HG03108 (cell line): ENCODE results near the gene YAF2.

Source experiments
- ATAC-seq: cut with Tn5 transposase; IDR thresholded peaks from one replicate; pipeline ENCODE4 v1.9.1; 2021; ENCODE audit warnings: moderate library complexity; ENCODE audit not compliant: unreplicated experiment

Gene YAF2, protein sequence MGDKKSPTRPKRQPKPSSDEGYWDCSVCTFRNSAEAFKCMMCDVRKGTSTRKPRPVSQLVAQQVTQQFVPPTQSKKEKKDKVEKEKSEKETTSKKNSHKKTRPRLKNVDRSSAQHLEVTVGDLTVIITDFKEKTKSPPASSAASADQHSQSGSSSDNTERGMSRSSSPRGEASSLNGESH

DNA sequence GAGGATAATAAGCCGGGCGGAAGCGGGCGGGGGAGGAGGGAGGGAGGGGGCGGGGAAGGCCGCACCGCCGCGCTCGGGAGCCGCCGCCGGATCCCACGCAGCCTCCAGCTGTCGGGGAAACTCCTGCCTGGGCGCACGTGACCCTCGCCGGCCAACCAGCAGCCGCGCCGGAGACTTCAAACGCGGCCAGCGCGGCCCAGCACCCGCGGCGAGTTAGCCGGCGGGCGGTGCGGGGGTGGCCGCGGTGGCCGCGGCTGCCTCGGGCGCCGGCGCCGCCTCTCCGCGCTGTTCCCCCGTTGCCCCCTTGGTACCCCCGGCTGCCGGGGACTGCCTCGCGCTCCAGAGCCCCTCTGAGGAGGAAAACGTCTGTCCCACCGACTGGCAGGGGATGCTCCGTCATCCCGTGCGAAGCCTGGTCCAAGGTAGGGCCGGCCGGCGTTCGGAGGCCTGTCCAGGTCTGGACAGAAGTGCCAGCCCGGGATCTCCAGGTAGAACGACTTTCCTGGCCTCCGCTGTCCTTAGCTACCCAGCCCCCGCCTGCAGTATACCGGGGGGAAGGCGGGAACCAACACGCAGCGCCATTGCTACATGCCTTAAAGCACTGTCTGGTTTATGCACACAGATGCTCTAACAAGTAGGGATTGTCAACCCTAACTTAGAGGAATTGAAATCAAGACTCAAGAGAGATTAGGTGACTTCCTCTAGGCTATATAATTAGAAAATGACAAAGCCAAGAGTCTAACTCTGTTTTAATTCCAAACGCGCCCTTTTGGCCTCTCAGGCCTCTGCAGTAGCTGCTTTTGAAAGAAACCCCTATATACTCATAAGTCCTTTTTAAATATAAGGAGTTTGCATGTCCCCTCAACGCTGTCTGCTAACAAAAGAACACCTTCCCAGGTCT is at the start of gene YAF2:
TSS of gene YAF2 (minus strand) at position 9 of the 901 bp plus-strand sequence. CDS start 68 bp downstream, outside the sequence.
- peak; percentile 78 for ATAC-seq

DNA sequence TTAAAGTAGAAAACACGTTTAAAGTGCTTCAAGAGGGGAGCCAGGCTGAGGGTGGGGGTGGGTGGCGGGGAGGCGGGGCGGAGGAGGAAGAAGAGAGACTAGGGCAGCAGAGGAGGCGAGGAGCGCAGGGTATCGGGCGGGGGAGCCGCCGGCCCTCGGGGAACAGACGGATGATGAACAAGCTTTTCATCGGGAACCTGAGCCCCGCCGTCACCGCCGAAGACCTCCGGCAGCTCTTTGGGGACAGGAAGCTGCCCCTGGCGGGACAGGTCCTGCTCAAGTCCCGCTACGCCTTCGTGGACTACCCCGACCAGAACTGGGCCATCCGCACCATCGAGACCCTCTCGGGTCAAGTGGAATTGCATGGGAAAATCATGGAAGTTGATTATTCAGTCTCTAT is 48.7 kb upstream of the YAF2 start:
- ATAC-seq: no peak

DNA sequence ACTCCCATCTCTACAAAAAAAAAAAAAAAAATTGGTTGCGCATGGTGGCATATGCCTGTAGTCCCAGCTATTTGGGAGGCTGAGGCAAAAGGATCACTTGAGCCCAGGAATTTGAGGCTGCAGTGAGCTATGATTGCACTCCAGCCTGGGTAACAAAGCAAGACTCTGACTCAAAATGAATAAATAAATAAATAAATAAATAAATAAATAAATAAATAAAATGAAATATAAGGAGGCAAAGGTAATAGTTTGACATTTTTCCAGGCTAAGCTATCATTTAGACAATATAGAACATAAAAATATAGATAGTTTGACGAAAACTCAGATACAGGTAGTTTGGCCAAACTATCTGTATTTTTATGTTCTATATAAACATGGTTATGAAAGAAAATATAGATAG is 47.4 kb upstream of the YAF2 start:
- no peak for ATAC-seq

DNA sequence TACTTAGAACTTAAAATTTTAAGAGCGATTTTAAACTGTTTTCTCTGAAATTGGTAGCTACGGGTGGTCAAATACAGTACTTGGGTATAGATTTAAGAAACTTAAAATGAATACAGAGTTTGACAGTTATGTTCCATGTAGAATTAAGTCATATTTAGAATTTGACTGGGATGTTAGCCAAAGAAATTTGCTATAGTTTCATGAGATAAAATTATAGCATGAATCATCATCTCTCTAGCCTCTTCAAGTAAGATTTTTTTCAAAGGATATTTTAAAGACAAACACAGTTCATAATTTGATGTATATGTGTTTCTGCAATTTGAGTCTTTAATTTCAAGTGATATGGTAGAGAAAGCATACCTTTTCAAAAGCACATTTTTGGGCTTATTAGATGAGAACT is 46.8 kb upstream of the YAF2 start:
- no peak for ATAC-seq

DNA sequence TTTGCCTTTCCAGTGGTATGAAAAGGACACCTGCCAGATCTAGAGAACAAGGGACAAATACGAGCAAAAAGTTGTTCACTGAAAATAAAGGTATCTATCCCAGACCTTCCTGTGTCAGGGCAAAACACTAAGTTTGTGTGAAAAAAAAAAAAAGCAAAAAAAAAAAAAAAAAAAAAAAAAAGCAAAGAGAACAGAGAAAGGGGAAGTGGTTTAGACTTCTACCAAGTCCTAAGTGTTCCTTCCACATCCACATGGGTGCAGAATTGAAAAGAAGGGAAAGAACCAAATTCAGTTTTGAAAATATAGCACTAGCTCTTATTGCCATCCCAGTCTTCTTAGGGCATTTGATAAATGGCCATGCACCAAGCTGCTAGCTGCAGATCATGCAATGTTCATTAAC is 46.1 kb upstream of the YAF2 start:
- ATAC-seq: no peak

DNA sequence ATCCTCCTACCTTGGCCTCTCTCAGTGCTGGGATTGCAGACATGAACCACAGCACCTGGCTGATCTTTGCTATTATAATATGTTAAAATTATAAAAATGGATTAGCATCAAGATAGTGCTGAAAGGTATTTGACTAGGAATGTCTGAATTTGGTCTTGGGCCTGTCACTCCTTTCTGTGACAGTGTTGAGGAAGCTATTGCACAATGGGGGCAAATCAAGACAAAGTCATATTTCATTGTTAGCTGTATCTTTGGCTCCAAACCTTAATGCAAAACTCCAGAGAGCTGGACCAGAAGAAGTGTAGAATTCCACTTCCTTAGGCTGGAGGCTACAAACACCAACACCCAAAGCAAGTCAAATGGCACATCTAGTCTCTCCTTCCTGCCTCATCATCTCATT is 45.7 kb upstream of the YAF2 start:
- no peak for ATAC-seq

DNA sequence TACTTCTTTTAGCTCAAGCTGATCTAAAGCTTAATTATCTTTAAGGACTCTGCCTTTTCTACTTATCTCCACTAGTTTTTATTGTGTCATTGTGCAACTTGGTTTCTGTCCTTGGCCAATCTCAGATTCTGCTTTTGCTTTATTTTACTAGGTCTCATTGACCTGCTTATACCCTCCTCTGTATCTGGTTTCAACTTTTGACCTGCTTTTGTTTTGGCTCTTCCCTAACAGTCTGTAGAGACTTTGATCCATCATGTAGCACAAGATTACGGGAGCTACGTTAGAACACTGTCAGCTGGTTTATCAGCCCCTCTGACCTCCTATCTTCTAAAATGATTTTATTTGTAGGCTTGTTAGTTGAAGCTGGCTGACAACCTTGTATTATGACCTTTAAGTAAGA is 44.2 kb upstream of the YAF2 start:
- no peak for ATAC-seq

DNA sequence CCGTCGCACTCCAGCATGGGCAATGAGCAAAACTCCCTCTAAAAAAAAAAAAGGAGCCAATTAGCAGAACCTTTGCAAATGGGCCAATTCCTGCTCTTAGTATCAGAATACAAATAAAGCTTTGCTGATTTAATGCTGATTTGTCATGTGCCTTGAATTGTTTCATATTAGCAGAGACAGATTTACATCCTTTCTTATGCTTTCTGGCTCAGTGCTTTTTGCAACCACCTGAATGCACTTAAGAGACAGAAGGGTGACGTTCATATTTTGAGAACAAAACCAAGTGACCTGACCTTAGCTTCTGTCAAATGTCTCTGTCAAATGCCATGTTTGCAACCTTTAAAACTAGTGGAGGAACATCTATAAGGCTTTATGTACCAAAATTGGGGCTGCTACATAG is 43.8 kb upstream of the YAF2 start:
- ATAC-seq: no peak

DNA sequence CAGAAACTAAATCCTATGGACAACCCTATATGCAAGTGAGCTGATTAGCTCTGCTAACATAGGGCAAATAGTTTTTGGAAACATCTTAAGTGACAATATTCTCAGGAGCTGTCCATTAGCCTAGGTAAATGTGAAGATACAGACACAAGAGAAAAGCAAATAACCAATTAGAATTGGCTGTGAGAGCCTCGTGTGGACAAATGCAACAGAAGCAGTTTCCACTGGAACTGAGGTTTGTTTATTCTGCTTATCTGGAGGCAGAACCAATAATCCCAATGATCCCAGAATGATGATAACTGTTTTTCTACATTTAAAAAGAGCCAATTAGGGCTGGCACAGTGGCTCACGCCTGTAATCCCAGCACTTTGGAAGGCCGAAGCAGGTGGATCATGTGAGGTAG is 43.2 kb upstream of the YAF2 start:
- ATAC-seq: no peak

DNA sequence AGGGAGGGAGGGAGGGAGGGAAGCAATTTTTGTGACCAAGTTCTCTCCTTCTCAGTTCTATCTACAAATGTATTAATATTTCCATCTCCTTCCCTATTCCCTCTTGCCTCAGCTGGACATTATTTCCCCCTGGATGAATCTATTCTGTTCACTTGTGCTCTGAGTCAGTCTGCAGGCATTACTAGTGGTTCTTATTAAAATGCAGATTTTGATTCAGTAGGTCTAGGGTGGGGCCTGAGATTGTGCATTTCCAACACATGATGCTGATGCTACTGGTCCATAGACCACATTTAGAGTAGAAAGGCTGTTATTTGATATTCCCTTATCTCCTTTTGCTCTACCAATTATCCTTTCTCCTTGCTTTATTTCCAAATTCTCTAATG is 40.1 kb upstream of the YAF2 start:
- ATAC-seq: no peak

DNA sequence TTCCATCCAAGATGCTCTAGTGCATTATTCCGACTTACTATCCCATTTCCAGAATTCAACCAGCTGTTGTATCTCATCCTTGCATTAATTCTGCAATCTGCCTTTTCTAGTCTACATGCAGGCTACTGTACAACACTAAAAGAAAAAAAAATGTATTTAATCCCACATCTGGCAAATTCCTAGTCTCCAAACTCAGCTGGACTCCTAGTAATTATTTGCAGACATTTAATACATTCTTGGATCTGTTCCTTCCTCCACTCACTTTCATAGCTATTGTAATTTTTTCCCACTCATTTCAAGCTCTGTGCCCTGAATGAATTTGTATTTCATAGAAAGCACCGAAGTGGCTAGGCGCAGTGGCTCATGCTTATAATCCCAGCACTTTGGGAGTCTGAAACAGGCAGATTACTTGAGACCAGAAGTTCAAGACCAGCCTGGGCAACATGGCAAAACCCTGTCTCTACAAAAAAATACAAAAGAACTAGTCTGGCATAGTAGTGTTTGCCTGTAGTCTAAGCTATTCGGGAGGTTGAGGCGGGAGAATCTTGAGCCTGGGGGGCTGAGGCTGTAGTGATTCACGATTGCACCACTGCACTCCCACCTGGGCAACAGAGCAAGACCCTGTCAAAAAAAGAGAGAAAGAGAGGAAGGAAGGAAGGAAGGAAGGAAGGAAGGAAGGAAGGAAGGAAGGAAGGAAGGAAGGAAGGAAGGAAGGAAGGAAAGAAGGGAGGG is 39.5 kb upstream of the YAF2 start:
- no peak for ATAC-seq

DNA sequence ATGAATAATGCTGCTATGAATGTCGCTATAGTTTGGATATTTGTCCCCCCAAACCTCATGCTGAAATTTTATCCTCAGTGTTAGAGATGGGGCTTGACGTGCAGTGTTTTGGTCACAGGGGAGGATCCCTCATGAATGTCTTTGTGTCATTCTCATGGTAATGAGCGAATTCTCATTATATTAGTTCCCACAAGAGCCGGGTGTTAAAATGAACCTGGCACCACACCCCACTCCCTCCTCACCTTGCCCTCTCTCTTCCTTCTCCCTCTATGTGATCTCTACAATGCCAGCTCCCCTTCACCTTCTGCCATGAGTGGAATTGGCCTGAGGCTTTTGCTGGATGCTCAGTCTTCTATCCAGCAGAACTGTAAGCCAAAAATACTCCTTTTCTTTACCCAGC is 37.5 kb upstream of the YAF2 start:
- ATAC-seq: no peak

DNA sequence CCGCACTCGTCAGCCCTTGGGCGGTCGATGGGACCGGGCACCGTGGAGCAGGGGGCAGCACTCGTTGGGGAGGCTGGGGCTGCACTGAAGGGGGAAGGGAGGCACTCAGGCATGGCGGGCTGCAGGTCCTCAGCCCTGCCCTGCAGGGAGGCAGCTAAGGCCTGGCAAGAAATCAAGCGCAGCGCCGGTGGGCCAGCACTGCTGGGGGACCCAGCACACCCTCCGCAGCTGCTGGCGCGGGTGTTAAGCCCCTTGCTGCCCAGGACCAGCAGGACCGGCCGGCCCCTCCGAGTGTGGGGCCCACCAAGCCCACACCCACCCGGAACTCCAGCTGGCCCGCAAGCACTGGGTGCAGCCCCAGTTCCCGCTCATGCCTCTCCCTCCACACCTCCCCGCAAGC is 35.7 kb upstream of the YAF2 start:
- no peak for ATAC-seq

DNA sequence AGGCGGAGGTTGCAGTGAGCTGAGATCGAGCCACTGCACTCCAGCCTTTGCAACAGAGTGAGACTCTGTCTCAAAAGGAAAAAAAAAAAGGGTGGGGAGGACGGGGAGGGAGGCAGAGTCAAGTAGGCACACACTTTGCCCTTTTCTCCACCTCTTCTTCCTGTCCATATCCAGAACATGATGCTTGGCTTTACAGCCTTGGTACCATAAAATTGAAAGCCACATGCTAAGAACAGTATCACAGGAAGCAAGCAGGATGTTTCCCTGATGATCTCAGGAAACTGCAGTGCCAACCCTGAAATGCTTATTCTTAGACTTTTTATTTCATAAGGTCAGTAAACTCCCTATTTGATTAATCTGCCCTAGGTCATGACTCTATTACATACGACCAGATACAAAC is 32.5 kb upstream of the YAF2 start:
- no peak for ATAC-seq

DNA sequence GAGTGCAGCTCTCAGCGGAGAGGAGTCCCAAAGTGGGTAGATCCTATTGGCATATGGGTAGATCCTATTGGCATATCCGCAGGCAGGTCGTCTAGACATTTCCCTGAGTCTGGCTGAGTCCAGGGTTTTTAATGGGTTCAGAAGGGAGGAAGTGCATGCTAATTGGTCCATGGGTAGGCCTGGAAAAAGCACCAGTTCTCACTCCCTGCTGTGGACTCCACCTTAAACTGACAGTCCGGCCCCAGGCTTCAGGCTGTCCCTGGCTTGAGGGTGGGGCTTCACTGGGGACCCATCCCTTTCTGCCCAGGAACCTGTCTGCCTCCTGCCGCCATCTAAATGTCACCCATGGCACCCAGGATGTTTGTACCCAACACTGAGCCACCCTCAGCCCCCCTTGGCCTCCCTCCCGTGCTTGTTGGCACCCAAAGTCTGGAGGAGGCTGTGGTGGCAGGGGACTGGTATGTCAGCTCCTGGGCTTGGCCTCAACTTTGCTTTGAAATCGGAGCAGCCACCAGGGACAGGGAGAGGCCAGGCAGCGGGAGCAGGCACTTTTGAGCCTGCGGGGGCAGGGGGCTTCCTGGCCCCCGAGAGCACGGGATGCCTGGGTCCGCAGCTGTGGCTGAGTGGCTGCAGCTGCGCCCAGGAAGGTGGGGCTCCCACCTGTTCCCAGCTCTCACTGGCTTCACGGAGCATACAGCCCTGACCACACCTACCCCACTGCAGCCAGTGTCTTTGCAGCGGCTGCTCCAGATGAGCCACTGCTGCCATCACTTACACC is 29.6 kb upstream of the YAF2 start:
- ATAC-seq: no peak

DNA sequence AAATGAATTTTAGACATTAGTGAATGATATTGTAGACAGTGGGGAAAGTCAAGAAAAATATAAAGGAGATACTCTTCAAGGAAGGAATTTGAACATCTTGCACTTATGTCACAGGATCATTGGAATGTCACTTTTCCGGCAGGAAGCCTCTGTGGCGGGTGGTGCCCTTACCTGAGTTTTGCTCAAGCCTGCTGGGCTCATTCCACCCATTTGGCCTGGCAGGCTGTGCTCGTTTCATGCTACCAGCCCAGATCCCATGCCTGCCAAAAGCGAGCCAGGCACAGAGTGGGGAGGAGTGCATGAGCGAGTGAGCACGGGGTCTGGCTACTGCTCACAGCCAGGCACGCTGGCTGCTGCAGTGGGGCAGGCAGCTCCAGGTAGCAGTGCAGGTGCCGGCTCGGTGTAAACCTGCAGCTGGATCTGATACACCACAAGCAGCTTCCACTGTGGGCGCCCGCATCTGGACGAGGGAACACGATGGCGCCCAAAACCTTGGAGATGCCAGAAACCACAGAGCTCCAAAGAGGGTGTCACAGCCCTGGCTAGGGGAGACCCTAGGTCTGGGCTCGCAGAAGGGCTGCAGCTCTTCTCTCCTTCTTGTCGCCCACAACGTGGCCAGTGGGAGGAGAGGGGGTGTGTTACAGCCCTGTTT is 28.7 kb upstream of the YAF2 start:
- ATAC-seq: no peak

DNA sequence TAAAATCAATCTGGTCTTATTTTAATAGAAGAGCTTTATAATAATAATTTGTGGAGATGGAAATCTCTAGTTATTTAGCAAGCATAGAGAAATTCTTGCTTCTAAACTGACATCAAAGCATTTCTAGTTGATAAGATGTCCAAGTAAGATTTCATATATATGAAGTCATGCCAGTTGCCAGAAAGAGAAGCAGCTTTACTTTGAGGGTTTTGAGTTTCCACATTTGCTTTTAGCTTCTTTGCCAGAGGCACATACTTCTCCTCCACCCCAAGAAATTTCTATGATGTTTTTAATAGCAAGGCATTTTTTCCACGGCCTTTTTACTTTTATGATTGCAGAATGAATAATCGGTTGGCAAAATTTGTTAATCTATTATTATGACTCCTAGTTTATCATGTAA is 24.2 kb upstream of the YAF2 start:
- no peak for ATAC-seq

DNA sequence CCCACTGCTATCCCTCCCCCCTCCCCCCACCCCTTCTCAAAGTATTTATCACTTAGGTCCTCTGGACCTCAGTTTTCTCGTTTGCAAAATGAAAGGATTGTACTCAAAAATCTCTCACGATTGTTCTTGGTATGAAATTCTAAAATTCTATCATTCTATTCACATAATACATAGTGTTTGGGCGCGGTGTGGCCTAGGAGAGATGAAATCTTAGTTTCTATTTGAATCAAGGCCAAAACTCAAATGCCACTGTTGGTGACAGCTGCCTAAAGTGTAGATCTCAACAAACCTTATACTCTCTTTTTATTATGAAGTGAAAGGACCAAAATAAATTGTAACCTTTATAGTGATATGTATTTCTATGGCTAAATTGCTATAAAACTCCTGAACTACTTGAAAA is 23.7 kb upstream of the YAF2 start:
- no peak for ATAC-seq

DNA sequence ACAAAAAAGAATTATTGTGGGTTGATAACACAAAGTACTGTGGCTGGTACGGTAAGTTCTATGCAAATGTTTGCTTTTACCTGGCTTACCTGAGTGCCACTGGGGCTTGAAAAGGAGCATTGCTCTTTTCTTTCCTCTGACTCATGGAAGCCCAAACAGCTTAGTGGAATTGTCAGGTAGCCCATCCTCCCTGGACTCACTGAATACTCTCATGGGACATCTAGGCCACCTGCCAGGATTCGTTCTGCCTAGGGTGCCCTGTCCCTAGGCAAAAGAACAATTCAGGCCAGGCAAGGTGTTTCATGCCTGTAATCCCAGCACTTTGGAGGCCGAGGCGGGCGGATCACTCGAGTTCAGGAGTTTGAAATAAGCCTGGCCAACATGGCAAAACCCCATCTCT is 22.5 kb upstream of the YAF2 start:
- no peak for ATAC-seq

DNA sequence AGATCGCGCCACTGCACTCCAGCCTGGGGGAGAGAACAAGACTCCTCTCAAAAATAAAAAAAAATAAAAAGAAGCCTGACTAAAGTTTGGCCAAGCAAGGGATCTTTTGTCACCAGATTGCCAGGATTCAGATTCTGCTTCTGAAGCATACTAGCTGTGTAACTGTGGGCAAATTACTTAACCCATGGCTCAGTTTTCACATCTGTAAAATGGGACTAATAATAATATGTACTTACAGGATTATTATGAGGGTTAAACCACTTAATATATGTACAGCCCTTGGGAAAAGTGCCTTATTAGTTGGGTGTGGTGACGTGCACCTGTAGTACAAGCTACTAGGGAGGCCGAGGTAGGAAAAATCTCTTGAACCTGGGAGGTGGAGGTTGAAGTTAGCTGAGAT is 21.7 kb upstream of the YAF2 start:
- no peak for ATAC-seq

DNA sequence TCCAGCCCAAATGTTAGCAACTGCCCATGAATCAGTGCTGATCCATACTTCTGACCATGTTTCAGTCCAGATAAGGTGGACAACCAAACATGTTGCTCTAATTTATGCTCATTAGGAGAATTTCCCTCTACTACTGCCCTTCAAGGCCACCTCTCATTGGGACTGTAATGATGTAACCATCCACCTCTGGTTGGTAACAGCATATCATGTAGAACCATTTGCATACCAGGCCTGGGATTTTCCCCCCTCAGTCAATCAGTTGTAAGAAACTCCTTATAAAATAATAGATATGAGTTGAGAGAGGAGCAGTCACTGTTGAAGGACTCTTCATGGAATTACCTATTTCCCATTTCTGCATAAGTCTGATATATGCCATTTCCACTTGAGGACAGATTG is 17.8 kb upstream of the YAF2 start:
- ATAC-seq: no peak
